ENCODE results near the gene RPUSD1. TPM values are rescaled to one million over a fixed set of nuclear protein-coding genes. Genes with fewer than 3 reads are reported as not detected.
"Not testable (repeated sequence)": the region's sequence is repeated elsewhere in the genome, so short reads cannot be mapped to it uniquely, and the experiment has no call there.

Gene RPUSD1
- total RNA-seq, 3 donors from 2014 or later (not counting 1 experiment from before 2014, with no cell fraction given), result 20.8 to 31.7 (median 29.6) TPM

GRCh38 chr16:743794-744500 lies 44.2 kb downstream of the RPUSD1 start:
- Mint-ChIP-seq H3K4me3 (no peak overlapping the region), H3K4me1 (no peaks in the 10 kb centered on the region), H3K9me3 (no peaks in the 10 kb centered on the region), H3K36me3 (no peaks in the 10 kb centered on the region), H3K27me3 (ENCODE audit: low read depth in 2 of 2) (no peaks in the 10 kb centered on the region), H3K27ac (no peak overlapping the region)
- no peaks in the 10 kb centered on the region for H3K36me3 ChIP-seq (ENCODE audit: control insufficient read depth, insufficient read depth, low read length)
- WGBS (ENCODE audit: insufficient coverage), result 90% methylated on average over 21 of the region's 21 CpGs
- H3K4me3 ChIP-seq (ENCODE audit: low read length), result no peak overlapping the region
- intact Hi-C loops (cut with micrococcal nuclease), result no loop called here
- no peak for DNase-seq
- no peak for TF ChIP-seq CTCF (IDR thresholded peaks at IDR 0.05)
- no peak for ATAC-seq
- H3K27me3 ChIP-seq (ENCODE audit: control insufficient read depth, insufficient read depth, low read length), result no peaks in the 10 kb centered on the region
- no peak overlapping the region for H3K27ac ChIP-seq (ENCODE audit: low read length)
- H3K4me1 ChIP-seq (ENCODE audit: control insufficient read depth, insufficient read depth, low read length), result peaks cover 16% of the 10 kb centered on the region
- H3K9me3 ChIP-seq (ENCODE audit: control insufficient read depth, insufficient read depth, low read length), result no peaks in the 10 kb centered on the region

- H3K4me1 ChIP-seq (ENCODE audit: control insufficient read depth, insufficient read depth, low read length), result peaks cover 16% of the 10 kb centered on the region
- H3K36me3 Mint-ChIP-seq; H3K4me1 Mint-ChIP-seq; H3K27ac Mint-ChIP-seq; H3K4me3 Mint-ChIP-seq; H3K27me3 ChIP-seq (ENCODE audit: control insufficient read depth, insufficient read depth, low read length); H3K4me3 ChIP-seq (ENCODE audit: low read length); H3K9me3 ChIP-seq (ENCODE audit: control insufficient read depth, insufficient read depth, low read length); H3K36me3 ChIP-seq (ENCODE audit: control insufficient read depth, insufficient read depth, low read length); H3K9me3 Mint-ChIP-seq; ATAC-seq; H3K27me3 Mint-ChIP-seq (ENCODE audit: low read depth in 2 of 2); H3K27ac ChIP-seq (ENCODE audit: low read length); intact Hi-C loops (cut with micrococcal nuclease); DNase-seq: not testable (repeated sequence)
- 92% methylated on average over 14 of the region's 14 CpGs for WGBS (ENCODE audit: insufficient coverage)
Observed at GRCh38 chr16:742894-743293, 45.3 kb downstream of the RPUSD1 start.

- Histone ChIP-seq H3K4me3 (ENCODE audit: low read length) (no peak overlapping the region), H3K9me3 (ENCODE audit: control insufficient read depth, insufficient read depth, low read length) (no peaks in the 10 kb centered on the region), H3K4me1 (ENCODE audit: control insufficient read depth, insufficient read depth, low read length) (peaks cover 16% of the 10 kb centered on the region), H3K27me3 (ENCODE audit: control insufficient read depth, insufficient read depth, low read length) (no peaks in the 10 kb centered on the region), H3K27ac (ENCODE audit: low read length) (no peak overlapping the region), H3K36me3 (ENCODE audit: control insufficient read depth, insufficient read depth, low read length) (peaks cover 7% of the 10 kb centered on the region)
- Mint-ChIP-seq H3K27me3 (ENCODE audit: low read depth in 2 of 2) (no peaks in the 10 kb centered on the region), H3K4me1 (no peaks in the 10 kb centered on the region), H3K4me3 (peak overlapping the region; percentile 75), H3K36me3 (no peaks in the 10 kb centered on the region), H3K27ac (peak overlapping the region in 1 of 2 donors; percentile 6), H3K9me3 (no peaks in the 10 kb centered on the region)
- ATAC-seq, result no peak
- no peak for DNase-seq
- TF ChIP-seq CTCF (IDR thresholded peaks at IDR 0.05), result no peak
- intact Hi-C loops (cut with micrococcal nuclease), result loop anchor here (2.0 kb wide), 1 partner anchor 27 kb away; the partner anchor contains the start of gene METRN
- 97% methylated on average over 15 of the region's 15 CpGs for WGBS (ENCODE audit: insufficient coverage)
Observed at GRCh38 chr16:741986-742629, 46.1 kb downstream of the RPUSD1 start.

- Histone ChIP-seq H3K36me3 (ENCODE audit: control insufficient read depth, insufficient read depth, low read length) (peaks cover 11% of the 10 kb centered on the region), H3K9me3 (ENCODE audit: control insufficient read depth, insufficient read depth, low read length) (no peaks in the 10 kb centered on the region), H3K27me3 (ENCODE audit: control insufficient read depth, insufficient read depth, low read length) (no peaks in the 10 kb centered on the region), H3K4me3 (ENCODE audit: low read length) (peak within 1 kb of the TSS; percentile 82), H3K4me1 (ENCODE audit: control insufficient read depth, insufficient read depth, low read length) (peaks cover 16% of the 10 kb centered on the region), H3K27ac (ENCODE audit: low read length) (peak within 1 kb of the TSS; percentile 74)
- DNase-seq (peak; percentile 93 to 95), ATAC-seq (peak; percentile 92 to 95 (median 92))
- peak; percentile 94 for TF ChIP-seq CTCF (IDR thresholded peaks at IDR 0.05)
- H3K36me3 Mint-ChIP-seq, result no peaks in the 10 kb centered on the region
- no peaks in the 10 kb centered on the region for H3K27me3 Mint-ChIP-seq (ENCODE audit: low read depth in 2 of 2)
- H3K27ac Mint-ChIP-seq, result peak within 1 kb of the TSS; percentile 6 to 71
- intact Hi-C loops (cut with micrococcal nuclease), result loop anchor here (2.0 kb wide), 1 partner anchor 26 kb away; the partner anchor contains the start of gene METRN
- H3K4me3 Mint-ChIP-seq, result peak within 1 kb of the TSS; percentile 84
- no peaks in the 10 kb centered on the region for H3K9me3 Mint-ChIP-seq
- H3K4me1 Mint-ChIP-seq, result no peaks in the 10 kb centered on the region
- WGBS (ENCODE audit: insufficient coverage), result under 1% methylated on average over 79 of the region's 79 CpGs
Observed at GRCh38 chr16:740764-741505, 47.2 kb downstream of the RPUSD1 start, which contains the start of gene CIAO3. Gene CIAO3, minus strand, starts transcription at chr16:740997. Its CDS starts 12 bp downstream, at chr16:740985.
